NCI-H524 (cell line): Measurements from ENCODE around the gene TAS2R38.
"Not testable (repeated sequence)": the region's sequence is repeated elsewhere in the genome, so short reads cannot be mapped to it uniquely, and the experiment has no call there.

ENCODE experiments used
- DNase-seq, 2 experiments: peaks; one replicate each; lab custom pipeline; 2025; lab: John Stamatoyannopoulos, UW

TAS2R38 gene

DNA sequence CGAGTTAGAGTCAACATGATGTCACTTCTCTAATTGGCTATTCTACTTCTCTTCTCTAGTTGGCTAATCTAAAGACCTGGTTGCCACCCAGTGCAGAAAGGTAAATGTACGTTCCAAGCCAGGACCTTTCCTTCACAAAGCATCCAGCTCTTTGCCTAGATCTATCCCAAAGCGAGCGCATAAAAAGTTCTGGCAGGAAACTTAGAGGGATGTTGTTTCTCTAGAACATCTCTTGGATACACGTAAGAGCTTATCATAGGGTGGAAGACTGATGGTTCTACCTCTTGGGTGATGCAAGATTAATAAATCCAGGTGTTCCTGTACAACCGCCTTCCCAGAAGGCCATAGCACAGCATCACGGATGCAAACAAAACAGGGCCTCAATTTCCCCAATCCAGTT, at the start of gene TAS2R38:
TAS2R38 (minus strand) TSS at position 101 of the 400 bp plus-strand sequence; CDS start at position 17, 84 bp downstream.
- no peak for DNase-seq

DNA sequence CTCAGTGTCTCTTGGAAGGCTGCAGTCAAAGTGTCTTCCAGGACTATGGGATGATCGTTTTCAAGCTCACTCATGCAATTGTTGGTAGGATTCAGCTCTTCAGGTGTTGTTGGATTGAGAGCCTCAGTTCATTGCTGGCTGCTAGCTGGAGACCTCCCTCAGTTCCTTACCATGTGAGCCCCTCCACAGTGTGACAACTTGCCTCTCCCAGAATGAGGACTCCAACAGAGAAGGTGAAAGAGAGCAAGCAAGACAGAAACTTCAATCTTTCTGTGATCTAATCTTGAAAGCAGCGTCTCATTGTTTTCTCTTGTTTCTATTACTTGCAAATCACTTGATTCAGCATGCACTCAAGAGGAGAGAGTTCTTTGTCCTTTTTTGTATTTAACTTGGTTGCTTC, 44.6 kb upstream of the TAS2R38 start:
- DNase-seq, result no peak

DNA sequence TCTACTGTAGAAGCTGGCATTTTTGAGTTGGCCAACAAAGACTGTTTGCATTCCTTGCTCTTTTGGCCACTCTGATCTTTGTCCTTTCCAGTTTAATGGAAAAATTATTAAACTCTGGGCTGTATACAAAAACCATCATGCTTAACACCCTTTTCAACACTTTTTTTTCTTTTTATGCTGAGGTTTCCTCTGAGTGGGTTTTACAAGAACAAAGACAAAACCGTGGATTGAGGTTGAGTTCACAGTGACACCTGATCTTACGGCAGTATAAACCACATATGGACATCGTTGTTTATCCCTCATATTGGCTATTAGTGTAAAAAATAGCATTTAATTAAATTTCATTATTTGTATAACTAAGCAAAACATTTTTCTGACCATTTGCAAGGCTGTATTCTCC, 43.9 kb upstream of the TAS2R38 start:
- no peak for DNase-seq

DNA sequence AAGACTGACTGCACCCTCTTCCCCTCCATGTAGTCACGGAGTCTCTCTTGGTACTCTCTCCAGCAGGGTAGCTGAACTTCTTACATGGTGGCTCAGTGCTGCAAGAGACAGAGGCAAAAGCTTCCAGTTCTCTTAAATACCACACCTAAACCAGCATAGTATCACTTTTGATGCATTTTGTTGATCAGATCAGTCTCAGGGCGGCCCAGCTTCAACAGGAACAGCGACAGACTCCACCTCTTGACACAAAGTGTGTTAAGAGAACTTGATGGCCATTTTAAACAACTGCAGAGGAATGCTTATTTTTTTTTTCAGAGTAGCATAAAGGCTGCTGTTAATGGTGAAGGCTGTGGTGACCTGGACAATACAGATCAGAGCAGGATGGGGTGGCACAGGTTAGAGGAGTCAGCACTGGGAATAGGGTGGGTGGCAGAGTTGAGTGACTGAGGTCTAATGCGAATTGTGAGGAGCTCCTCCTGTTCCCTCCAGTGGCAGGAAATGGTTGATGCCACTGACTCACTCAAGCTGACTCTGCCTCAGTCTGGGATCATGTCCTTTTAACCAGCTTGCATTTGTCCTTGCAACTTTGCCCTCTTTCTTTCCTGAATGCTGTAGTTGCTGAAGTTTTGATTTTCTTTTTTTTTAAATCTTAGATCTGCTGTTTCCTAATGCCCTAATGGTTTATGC, 39.4 kb upstream of the TAS2R38 start:
- DNase-seq, result no peak

DNA sequence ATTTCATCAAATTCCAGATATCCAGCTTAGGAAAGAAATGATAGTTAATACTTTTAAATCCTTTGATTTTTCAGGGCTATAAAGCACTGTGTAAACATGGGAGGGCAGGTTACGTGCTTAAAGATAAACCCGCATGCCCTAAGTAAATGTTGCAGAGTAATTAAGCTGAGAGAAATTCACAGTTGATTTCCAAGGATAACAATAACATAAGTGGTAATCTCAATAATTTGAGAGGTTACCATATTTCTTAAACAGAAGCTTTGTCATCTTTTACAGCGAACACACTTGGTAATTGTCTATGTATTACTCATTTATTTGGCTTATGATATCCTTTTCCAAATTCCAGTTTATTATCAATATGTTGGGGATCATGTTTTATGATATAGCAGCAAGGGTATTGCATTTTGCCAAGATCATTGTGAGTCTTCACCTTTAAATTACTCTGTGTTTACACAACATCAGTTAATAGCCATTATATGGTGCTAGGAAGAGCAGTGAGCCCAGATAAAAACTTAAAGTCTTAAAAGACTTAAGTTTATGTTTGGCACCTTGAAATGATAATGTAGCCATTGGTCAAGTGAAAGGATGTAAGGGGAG, 37.5 kb upstream of the TAS2R38 start:
- no peak for DNase-seq

DNA sequence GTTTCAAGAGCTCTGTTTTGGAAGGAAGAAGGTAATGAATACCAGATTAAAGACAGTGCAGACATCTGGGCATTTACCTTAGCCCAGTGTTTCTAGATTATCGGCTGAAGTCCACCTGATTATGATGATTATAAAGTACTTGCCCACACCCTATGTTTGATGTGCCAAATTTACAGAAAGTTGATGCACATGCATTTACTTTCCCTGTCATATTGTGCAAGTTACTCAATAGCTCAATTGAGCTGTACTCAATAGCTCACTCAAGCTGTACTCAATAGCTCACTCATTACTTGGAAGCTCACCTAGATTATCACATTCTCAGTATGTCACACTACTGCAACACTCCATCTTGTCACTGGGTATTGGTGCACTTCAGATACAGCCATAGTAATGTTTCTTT, 35.6 kb upstream of the TAS2R38 start:
- DNase-seq, result no peak

DNA sequence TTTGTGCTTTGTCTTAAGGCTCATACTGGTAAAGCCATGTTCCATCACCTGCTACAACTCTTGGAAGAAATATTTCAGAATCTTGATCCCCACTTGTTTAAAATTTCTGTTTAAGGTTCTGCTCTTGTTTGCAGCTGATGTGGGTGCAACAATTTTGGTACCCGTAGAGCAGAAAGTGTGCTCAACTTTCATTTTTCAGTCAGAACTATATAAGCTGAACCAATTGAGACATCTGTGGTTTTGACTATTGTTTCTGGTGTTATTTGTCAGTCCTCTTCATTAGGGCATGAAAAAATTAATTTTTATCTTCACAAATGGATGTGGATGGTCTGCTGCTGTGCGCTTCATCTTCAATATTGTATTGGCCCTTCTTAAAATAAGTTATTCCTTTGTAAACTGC, 33.0 kb upstream of the TAS2R38 start:
- DNase-seq, result no peak

DNA sequence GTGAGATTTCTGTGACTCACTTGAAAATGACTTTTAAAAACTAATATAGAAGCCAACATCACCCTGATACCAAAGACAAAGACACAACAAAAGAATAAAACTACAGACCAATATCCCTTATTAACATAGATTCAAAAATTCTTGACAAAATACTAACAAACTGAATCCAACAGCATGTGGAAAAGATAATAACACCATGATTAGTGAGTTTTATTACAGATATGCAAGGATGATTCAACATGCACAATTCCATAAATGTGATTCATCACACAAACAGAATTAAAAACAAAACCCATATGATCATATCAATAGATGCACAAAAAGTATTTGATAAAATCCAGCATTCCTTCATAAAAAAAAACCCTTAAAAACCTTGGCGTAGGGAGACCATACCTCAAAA, 28.6 kb upstream of the TAS2R38 start:
- DNase-seq, result no peak

DNA sequence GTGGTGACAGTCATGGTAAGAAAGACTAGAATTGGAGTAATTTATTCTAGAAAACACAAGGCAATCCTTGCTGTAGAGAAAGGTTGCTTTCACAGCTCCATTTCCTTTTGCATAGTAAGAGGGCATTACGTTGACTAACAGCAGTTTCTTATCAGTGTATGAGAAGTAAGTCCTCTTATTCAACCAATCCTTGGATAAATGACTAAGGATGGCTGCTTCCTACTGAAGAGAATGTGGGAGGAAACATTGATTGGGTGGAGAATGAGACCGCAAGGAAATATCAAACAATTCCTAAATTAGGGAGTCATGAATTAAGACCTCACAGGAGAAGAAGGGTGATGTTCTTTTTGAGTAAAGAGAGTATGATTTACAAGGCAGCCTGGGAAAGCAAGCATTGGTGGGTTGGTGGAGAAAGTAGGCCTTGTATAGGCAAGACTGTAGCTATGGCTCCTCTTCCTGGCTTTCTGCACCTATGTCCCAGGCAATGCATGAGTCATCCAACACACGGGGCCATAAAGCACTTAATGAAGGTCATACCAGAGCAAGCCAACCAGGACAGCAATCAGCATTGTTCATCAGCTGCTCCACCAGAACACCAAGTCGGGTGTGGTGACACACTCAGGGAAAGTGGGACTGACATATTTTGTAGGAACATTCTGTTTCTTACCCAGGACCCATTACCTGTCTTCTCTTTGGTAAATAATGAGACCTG, 27.7 kb upstream of the TAS2R38 start:
- no peak for DNase-seq

DNA sequence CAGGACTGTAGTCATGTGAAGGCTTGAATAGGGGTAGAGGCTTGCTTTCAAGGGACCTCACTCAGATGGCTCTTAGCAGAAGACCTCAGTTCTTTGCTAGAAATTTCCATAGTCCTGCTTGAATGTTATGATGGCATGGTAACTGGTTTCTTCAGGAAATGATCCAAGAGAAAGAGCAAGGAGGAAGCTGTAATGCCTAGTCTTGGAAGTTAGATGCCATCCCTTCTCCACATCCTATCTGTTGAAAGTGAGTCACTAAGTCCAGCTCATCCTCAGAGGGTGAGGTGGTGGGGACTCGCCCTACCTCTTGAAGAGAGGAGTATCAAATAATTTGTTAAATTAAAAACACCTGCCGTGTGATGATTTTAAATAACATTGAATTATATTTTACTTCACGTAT, 26.7 kb upstream of the TAS2R38 start:
- no peak for DNase-seq

DNA sequence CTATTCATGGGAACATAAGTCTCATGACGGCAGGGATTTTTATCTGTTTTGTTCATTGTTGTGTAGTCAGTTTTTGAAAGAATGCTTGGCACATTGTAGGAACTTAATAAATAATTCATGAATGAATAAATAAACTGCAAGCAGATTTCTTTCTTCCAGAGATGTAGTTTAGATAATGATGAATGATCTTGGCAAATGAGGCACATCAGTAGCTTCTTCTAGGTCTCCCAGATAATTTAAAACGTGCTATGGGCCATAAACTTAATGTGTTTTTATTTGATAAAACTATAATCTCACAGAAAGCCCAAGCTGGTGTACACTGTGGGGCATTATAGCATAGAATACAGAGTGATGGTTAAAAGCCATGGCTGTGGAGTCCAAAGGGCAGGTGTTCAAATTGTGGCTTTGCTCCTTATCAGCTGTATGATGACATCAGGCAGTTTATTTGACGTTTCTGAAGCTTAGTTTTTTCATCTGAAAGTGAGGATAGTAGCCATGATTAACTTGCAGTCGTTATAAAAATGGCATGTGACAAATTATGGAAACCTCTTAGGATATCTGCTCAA, 25.6 kb upstream of the TAS2R38 start:
- DNase-seq, result no peak

DNA sequence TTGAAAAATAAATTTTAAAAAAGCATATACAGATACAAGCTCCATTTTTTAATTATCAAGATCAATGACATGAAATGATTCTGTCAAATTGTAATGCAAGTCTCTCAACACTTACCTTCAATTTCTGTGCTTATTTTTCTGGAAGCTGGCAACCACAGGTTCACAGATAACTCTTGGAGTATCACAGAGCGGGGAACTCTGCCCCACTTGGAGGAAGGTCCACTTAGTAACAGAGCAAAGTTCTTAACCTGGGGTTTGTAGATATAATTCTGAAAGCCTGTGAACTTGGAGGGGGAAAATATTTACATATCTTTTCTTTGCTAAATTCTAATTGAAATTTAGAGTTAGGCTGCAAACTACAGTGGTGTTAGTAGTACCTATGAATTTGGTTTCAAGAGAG, 19.8 kb upstream of the TAS2R38 start:
- no peak for DNase-seq

DNA sequence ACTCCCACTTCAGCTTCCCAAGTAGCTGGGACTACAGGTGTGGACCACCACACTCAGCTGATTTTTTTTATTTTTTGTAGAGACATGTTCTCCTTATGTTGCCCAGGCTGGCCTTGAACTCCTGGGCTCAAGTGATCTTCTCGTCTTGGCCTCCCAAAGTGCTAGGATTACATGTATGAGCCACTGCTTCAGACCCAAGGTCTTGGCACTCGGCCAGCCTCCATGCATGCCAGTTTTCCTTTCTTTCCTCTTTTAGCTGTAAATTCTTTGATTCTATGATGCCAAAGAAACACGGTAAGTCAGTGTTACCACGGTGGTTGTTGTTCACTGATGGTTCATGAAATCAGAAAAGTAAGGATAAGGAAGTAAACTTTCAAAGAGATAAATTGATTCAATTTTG, 19.1 kb upstream of the TAS2R38 start:
- DNase-seq, result no peak

DNA sequence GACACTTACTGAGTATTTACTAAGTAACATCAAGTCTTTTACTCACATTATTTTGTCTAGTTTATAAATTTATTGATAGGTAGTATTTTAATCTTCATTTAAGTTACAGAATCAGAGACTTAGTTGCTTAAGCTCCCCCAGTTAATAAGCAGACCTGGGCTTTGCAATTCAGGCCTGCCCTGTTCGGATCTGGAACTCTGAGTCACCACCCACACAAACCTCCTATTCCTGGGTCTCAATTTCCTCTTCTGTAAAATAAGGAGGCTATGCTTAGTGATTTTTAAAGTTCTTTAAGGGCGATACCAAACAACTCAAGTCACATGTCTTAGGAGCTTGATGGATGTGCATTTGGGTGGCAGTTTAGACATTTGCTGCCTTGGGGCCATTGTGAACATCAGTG, 18.6 kb upstream of the TAS2R38 start:
- DNase-seq, result no peak

DNA sequence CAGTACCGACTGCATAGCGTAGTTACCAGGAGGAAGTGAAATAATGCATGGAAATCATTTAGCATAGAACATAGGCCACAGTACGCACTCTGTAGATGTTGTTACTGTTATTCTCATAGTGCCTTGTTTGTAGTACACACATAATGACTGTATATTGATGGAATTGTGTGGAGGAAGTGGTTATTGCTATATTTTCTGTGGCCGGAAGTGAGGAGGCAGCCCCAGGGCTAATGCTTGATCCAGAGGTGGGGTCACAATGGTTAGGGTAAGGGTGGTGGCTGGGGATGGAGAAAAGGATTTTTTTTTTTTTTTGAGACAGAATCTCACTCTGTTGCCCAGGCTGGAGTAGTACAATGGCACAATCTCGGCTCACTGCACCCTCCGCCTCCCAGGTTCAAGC, 17.6 kb upstream of the TAS2R38 start:
- DNase-seq, result no peak

DNA sequence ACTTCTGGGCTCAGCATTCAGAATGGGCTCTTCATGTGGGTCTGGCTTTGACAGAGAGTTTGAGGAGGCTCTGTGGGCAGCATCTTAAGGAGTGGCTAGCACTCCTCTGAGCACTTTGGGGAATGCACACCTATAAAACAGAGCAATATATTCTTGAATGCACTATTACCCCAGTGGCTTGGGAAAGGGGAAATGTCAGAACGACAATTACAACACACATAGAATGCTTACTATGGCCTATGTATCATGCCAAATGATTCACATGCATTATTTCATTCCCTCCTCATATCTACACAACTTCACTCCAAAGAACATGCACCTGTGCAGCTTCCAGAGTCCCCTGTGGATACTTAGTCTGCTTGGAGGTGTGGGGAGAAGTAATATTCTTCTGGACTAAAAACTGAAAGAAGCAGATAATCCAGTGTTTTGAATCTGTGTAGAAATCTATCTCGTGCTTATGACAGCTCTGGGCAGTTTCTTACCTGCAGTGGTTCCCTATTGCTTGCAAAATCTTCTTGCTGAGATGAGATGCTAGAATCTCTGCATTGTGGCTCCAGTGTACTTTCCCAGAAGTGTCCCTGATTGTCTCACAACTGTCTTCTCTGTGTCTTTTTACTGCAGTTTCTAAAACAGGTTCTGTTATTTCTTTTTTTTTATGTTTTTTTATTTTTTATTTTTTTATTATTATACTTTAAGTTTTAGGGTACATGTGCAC, 16.6 kb upstream of the TAS2R38 start:
- no peak for DNase-seq

DNA sequence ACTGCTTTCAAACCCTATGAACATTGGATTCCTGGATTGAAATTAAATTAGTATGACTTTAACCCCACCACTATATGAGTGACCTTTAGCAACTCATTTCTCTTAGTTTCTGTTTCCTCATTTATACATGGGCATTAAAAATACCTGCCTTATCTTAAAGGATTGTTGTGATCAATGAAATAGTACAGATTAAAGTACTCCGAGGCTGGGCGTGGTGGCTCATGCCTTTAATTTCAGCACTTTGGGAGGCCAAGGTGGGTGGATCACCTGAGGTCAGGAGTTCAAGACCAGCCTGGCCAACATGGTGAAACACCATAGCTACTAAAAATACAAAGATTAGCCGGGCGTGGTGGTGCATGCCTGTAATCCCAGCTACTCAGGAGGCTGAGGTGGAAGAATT, 14.2 kb upstream of the TAS2R38 start:
- not testable (repeated sequence) for DNase-seq

DNA sequence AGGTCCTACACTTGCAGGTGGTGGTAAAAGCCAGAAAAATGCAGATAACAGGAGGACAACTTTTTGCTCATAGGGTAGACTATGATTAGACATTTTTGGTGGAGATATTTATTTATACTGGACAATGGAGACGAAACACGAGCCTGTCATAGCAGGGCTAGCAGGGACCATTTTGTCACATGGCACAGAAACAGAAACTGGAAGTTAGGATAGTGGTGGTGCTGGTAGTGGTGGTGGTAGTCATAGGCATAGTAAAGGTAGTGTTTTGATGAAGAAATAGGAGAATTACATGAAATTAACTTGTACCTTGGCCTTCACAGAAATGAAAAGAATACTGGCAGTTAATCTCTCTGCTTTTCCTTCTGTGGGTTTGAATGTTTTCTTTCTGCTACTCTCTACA, 13.3 kb upstream of the TAS2R38 start:
- no peak for DNase-seq

DNA sequence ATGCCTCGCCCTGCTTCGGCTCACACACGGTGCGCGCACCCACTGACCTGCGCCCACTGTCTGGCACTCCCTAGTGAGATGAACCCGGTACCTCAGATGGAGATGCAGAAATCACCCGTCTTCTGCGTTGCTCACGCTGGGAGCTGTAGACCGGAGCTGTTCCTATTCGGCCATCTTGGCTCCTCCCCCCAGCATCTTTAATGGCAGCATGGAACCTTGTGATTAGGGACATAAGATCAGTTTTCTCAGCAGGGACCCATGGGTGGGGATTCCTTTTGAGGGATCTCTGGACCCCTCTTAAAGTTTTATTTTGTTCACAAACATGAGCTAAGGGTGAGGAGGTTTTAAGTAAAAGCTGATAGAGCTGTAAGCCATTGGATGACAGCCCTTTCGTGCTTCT, 12.4 kb upstream of the TAS2R38 start:
- DNase-seq, result not testable (repeated sequence)

DNA sequence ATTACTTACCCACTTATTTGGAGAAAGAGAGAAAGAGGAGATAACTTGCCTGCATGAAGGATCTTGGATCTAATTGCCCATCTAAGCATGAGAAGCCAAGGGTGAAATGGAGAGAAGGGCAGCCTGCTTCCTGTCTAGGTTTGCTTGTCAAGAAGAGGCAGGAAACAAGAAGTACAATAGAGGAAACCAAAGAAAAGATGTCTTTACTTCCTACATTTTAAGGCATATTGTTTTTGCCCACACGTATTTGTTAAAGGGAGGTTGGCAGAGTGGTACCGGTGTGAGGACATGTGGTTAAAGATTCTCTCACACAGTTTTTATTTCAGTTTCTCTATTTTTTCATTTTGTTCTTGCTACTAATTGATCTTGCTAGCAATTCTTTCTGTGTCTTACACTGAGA, 6.0 kb upstream of the TAS2R38 start:
- DNase-seq, result no peak

DNA sequence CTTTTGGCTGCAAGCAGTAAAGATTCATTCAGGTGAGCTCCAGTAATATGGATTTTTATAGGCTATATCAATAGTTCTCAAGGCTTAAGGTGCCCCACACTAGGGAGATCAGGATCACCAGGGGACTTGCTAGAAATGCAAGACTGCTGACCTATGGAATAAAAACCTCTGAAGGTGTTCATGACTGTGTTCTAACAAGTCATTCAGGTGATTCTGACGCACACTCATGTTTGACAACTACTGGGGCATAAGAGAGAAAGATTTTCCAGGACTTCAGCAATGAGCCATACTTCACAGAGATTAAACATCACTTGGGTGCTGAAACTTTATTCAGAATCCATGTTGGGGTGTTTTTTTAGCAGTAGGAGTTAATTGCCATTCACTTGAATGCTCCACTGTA, 4.8 kb upstream of the TAS2R38 start:
- DNase-seq, result no peak

DNA sequence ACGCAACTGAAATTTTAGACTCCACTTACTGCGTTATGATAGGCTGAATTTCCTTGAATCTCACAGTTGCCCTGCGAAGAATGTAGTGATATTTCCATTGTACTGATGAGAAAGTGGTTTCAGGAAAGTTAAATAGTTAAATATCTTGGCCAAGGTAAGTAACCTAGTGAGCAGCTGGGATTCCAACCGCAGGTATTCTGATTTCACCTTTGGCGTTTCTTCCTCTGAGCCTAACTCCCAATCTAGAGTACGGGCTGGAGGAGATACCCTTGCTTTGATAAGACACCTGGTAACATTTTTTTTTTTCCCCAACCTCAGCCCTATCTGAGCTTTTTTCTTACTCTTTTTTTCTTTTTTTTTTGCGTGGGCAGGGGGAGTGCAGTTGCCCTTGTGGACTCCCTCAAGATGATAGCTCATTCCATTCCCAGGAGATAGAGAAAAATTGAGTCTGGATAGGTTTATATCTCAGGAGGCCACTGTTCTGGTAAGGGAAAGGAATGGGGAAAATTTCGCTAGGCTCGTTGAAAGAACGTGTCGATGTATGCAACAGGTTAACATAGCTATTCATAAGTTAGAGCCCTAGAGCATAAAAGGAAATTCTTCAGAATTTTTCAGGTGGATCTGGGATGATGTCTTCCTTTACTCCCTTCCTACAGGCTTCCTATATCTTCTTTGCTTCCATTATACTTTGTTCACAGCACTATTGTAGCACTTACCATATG, 3.1 kb upstream of the TAS2R38 start:
- no peak for DNase-seq
